ENCODE measurements around the gene CMYA5. TPM values are rescaled to one million over a fixed set of nuclear protein-coding genes. Genes with fewer than 3 reads are reported as not detected.

The CMYA5 gene
- total and polyA plus RNA-seq, 4 donors: 1.3 to 2.9 (median 2.0) TPM

DNA sequence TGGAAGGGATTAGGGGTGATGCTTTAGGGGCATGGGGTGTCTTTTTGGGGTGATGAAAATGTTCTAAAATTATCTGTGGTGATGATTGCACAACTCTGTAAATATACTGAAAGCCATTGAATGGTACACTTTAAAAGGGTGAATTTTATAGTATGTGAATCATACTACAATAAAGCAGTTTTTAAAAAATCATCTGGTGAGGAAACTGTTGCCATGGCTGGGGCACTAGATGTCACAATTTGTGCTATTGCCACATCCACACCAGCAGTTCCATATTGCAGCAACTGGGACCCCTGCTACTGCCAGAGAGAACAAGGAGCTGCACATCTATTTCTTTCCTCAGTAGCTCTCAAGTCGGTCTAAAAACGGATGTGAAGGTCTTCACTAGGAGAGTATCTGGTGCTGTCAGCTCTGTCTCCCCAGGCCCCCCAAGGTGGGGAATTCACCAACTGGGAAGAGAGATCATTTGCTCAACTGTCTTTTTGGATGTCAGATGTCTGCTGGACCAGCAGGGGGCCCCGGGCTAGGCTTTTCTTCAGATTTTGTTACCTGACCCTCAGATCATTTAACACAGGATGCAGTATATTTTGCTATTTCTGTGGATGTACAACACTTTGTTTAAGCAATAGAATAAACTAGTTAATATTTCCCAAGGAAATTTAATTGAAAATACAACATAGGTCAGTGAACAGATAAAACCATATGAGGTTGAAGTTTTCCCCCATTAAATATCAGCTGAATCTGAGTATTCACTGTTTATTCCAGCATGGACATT, 13.2 kb downstream of the CMYA5 start:
- Histone ChIP-seq H3K4me1 (ENCODE audit: control insufficient read depth in 4 of 4, insufficient read depth in 4 of 4, low read length in 3 of 4) (peaks cover 0 to 7% (median 0%) of the 10 kb centered on the region in 4 donors), H3K9ac (ENCODE audit: low read depth in 1 of 2, low read length in 2 of 2) (no peak overlapping the region), H3K9me3 (ENCODE audit: control insufficient read depth in 4 of 4, low read length in 3 of 4) (no peaks in the 10 kb centered on the region), H3K27me3 (ENCODE audit: control insufficient read depth in 4 of 4, insufficient read depth in 4 of 4, low read length in 3 of 4) (no peaks in the 10 kb centered on the region), H3K36me3 (ENCODE audit: control insufficient read depth in 4 of 4, insufficient read depth in 3 of 4, low read depth in 1 of 4, low read length in 3 of 4) (no peaks in the 10 kb centered on the region), H3K27ac (ENCODE audit: low read depth in 1 of 2, low read length in 2 of 2) (no peak overlapping the region), H3K4me3 (ENCODE audit: low read depth in 1 of 3, low read length in 3 of 3) (no peak overlapping the region)
- no peak for DNase-seq (ENCODE audit: low spot score)
- TF ChIP-seq TAF1 (conservative IDR thresholded peaks at IDR 0.05): no peak
- no peak for TF ChIP-seq JUND (IDR thresholded peaks at IDR 0.05)
- TF ChIP-seq EGR1 (IDR thresholded peaks at IDR 0.05; ENCODE audit: low read depth in 2 of 2): no peak
- TF ChIP-seq, protein P1, sequence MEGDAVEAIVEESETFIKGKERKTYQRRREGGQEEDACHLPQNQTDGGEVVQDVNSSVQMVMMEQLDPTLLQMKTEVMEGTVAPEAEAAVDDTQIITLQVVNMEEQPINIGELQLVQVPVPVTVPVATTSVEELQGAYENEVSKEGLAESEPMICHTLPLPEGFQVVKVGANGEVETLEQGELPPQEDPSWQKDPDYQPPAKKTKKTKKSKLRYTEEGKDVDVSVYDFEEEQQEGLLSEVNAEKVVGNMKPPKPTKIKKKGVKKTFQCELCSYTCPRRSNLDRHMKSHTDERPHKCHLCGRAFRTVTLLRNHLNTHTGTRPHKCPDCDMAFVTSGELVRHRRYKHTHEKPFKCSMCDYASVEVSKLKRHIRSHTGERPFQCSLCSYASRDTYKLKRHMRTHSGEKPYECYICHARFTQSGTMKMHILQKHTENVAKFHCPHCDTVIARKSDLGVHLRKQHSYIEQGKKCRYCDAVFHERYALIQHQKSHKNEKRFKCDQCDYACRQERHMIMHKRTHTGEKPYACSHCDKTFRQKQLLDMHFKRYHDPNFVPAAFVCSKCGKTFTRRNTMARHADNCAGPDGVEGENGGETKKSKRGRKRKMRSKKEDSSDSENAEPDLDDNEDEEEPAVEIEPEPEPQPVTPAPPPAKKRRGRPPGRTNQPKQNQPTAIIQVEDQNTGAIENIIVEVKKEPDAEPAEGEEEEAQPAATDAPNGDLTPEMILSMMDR (IDR thresholded peaks at IDR 0.05; ENCODE audit: low read depth, low read length, missing input control): peak; percentile 56
- peak; percentile 78 to 82 for TF ChIP-seq RAD21 (IDR thresholded peaks at IDR 0.05)
- no peak for TF ChIP-seq FOXA2 (IDR thresholded peaks at IDR 0.05)
- TF ChIP-seq, protein P2, sequence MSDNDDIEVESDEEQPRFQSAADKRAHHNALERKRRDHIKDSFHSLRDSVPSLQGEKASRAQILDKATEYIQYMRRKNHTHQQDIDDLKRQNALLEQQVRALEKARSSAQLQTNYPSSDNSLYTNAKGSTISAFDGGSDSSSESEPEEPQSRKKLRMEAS (IDR thresholded peaks at IDR 0.05): no peak
- no peak for TF ChIP-seq ZBTB33 (IDR thresholded peaks at IDR 0.05)
- TF ChIP-seq SP1 (IDR thresholded peaks at IDR 0.05): no peak
- TF ChIP-seq NR2F2 (IDR thresholded peaks at IDR 0.05): no peak
- 40% methylated on average over 3 of the region's 3 CpGs for WGBS

- H3K9me3 ChIP-seq (ENCODE audit: control insufficient read depth in 4 of 4, low read length in 3 of 4): no peaks in the 10 kb centered on the region
- TF ChIP-seq, protein P2 (IDR thresholded peaks at IDR 0.05): no peak
- TF ChIP-seq, protein P1 (IDR thresholded peaks at IDR 0.05; ENCODE audit: low read depth, low read length, missing input control): no peak
- TF ChIP-seq YY1 (IDR thresholded peaks at IDR 0.05) (no peak), ZBTB33 (IDR thresholded peaks at IDR 0.05) (no peak), EGR1 (IDR thresholded peaks at IDR 0.05; ENCODE audit: low read depth in 2 of 2) (no peak), RAD21 (IDR thresholded peaks at IDR 0.05) (no peak), ATF3 (IDR thresholded peaks at IDR 0.05) (no peak), SP1 (IDR thresholded peaks at IDR 0.05) (no peak), HNF4A (conservative IDR thresholded peaks at IDR 0.05) (no peak), NR2F2 (IDR thresholded peaks at IDR 0.05) (no peak), TAF1 (conservative IDR thresholded peaks at IDR 0.05) (no peak), GABPA (IDR thresholded peaks at IDR 0.05 in 1 of 2, conservative IDR thresholded peaks at IDR 0.05 in 1 of 2) (no peak), JUND (IDR thresholded peaks at IDR 0.05) (no peak), HNF4G (IDR thresholded peaks at IDR 0.05) (no peak), FOXA1 (IDR thresholded peaks at IDR 0.05) (no peak), RXRA (IDR thresholded peaks at IDR 0.05) (no peak), FOXA2 (IDR thresholded peaks at IDR 0.05) (no peak)
- TF ChIP-seq, protein P3, sequence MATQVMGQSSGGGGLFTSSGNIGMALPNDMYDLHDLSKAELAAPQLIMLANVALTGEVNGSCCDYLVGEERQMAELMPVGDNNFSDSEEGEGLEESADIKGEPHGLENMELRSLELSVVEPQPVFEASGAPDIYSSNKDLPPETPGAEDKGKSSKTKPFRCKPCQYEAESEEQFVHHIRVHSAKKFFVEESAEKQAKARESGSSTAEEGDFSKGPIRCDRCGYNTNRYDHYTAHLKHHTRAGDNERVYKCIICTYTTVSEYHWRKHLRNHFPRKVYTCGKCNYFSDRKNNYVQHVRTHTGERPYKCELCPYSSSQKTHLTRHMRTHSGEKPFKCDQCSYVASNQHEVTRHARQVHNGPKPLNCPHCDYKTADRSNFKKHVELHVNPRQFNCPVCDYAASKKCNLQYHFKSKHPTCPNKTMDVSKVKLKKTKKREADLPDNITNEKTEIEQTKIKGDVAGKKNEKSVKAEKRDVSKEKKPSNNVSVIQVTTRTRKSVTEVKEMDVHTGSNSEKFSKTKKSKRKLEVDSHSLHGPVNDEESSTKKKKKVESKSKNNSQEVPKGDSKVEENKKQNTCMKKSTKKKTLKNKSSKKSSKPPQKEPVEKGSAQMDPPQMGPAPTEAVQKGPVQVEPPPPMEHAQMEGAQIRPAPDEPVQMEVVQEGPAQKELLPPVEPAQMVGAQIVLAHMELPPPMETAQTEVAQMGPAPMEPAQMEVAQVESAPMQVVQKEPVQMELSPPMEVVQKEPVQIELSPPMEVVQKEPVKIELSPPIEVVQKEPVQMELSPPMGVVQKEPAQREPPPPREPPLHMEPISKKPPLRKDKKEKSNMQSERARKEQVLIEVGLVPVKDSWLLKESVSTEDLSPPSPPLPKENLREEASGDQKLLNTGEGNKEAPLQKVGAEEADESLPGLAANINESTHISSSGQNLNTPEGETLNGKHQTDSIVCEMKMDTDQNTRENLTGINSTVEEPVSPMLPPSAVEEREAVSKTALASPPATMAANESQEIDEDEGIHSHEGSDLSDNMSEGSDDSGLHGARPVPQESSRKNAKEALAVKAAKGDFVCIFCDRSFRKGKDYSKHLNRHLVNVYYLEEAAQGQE (IDR thresholded peaks at IDR 0.05): no peak
- 97% methylated on average over 1 of the region's 1 CpG for WGBS
- no peak overlapping the region for H3K9ac ChIP-seq (ENCODE audit: low read depth in 1 of 2, low read length in 2 of 2)
- no peak overlapping the region for H3K27ac ChIP-seq (ENCODE audit: low read depth in 1 of 2, low read length in 2 of 2)
- H3K4me3 ChIP-seq (ENCODE audit: low read depth in 1 of 3, low read length in 3 of 3): no peak overlapping the region
- no peaks in the 10 kb centered on the region for H3K27me3 ChIP-seq (ENCODE audit: control insufficient read depth in 4 of 4, insufficient read depth in 4 of 4, low read length in 3 of 4)
- H3K4me1 ChIP-seq (ENCODE audit: control insufficient read depth in 4 of 4, insufficient read depth in 4 of 4, low read length in 3 of 4): peaks cover 0 to 7% (median 0%) of the 10 kb centered on the region in 4 donors
- no peak for DNase-seq (ENCODE audit: low spot score)
- H3K36me3 ChIP-seq (ENCODE audit: control insufficient read depth in 4 of 4, insufficient read depth in 3 of 4, low read depth in 1 of 4, low read length in 3 of 4): no peaks in the 10 kb centered on the region
Measured at GRCh38 chr5:79703381-79703645, 13.7 kb downstream of the CMYA5 start.
